NB4 (cell line): Measurements from ENCODE around the gene MRI1.
"Not testable (repeated sequence)": the region's sequence is repeated elsewhere in the genome, so short reads cannot be mapped to it uniquely, and the experiment has no call there.

Experiments
- DNase-seq: peaks from one replicate; pipeline ENCODE4 v3.0.0; 2010; ENCODE audit warnings: low read depth
- H3K4me3 ChIP-seq: one replicate; pipeline ENCODE4 v1.5.1; 2011; ENCODE audit warnings: mild to moderate bottlenecking, low read depth, low read length, moderate library complexity
- MYC ChIP-seq: IDR thresholded peaks from 2 replicates; pipeline ENCODE4 v1.6.1; 2011; ENCODE audit warnings: low read depth, low read length
- POLR2A ChIP-seq: IDR thresholded peaks from 2 replicates; pipeline ENCODE4 v1.6.1; 2011; ENCODE audit warnings: mild to moderate bottlenecking; ENCODE audit not compliant: insufficient read length; ENCODE audit errors: extremely low read depth
- TF ChIP-seq, protein P1 (sequence below): IDR thresholded peaks from one replicate; pipeline ENCODE4 v1.5.1; 2012; ENCODE audit warnings: low read depth, low read length
- TF ChIP-seq, protein P2 (sequence below): IDR thresholded peaks from 2 replicates; pipeline ENCODE4 v1.6.1; 2011; ENCODE audit warnings: low read depth, low read length

MRI1 gene

DNA sequence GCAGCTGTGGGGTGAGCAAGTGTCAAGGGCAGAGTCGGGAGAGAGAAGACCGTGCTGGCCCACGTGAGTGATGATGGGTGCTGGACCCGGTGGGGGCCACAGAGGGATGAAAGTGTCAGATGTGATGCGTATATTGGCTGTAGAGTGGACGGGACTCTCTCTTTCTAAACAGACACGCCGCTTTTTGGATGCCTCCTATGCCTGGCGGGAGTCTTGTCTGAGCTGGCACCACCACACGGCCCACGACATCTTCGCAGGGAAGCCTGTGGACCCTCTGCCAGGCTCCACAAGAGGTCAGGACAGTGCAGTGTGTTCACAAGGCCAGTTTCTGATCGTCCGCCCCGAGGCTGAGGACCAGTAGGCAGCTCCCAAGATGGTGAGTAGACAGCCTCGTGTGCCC is 12.9 kb upstream of the MRI1 start:
- TF ChIP-seq, protein P1, sequence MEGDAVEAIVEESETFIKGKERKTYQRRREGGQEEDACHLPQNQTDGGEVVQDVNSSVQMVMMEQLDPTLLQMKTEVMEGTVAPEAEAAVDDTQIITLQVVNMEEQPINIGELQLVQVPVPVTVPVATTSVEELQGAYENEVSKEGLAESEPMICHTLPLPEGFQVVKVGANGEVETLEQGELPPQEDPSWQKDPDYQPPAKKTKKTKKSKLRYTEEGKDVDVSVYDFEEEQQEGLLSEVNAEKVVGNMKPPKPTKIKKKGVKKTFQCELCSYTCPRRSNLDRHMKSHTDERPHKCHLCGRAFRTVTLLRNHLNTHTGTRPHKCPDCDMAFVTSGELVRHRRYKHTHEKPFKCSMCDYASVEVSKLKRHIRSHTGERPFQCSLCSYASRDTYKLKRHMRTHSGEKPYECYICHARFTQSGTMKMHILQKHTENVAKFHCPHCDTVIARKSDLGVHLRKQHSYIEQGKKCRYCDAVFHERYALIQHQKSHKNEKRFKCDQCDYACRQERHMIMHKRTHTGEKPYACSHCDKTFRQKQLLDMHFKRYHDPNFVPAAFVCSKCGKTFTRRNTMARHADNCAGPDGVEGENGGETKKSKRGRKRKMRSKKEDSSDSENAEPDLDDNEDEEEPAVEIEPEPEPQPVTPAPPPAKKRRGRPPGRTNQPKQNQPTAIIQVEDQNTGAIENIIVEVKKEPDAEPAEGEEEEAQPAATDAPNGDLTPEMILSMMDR: no peak
- TF ChIP-seq POLR2A: no peak
- TF ChIP-seq, protein P2, sequence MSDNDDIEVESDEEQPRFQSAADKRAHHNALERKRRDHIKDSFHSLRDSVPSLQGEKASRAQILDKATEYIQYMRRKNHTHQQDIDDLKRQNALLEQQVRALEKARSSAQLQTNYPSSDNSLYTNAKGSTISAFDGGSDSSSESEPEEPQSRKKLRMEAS: no peak
- no peak for TF ChIP-seq MYC
- no peak overlapping the region for H3K4me3 ChIP-seq
- no peak for DNase-seq

DNA sequence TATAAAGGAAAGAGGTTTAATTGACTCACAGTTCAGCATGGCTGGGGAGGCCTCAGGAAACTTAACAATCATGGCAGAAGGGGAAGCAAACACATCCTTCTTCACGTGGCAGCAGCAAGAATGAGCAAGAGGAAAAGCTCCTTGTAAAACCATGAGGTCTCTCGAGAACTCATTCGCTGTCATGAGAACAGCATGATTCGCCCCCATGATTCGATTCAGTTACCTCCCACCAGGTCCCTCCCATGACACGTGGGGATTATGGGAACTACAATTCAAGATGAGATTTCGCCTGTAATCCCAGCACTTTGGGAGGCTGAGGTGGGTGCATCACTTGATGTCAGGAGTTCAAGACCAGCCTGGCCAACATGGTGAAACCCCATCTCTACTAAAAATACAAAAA is 10.7 kb upstream of the MRI1 start:
- H3K4me3 ChIP-seq, DNase-seq: not testable (repeated sequence)

DNA sequence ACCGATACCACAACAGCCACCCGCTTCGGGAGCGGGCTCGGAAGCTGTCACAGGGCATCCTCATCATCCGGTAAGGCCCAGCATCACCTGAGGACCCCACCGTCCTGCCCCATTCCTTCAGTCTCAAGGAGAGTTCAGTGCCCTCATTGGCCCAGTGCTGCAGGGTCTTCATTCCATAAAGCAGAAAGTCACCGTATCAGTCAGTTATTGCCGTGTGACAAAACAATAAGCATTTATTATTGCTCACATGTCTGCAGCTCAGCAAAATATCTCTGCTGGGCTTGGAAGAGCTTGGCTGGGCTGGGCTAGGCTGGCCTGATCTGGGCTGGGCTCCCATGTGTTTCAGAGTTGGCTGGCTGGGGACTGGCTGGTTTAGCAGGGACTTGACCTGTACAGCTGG is 8.1 kb upstream of the MRI1 start:
- TF ChIP-seq, protein P1: no peak
- TF ChIP-seq, protein P2: no peak
- no peak for DNase-seq
- H3K4me3 ChIP-seq: no peak overlapping the region

DNA sequence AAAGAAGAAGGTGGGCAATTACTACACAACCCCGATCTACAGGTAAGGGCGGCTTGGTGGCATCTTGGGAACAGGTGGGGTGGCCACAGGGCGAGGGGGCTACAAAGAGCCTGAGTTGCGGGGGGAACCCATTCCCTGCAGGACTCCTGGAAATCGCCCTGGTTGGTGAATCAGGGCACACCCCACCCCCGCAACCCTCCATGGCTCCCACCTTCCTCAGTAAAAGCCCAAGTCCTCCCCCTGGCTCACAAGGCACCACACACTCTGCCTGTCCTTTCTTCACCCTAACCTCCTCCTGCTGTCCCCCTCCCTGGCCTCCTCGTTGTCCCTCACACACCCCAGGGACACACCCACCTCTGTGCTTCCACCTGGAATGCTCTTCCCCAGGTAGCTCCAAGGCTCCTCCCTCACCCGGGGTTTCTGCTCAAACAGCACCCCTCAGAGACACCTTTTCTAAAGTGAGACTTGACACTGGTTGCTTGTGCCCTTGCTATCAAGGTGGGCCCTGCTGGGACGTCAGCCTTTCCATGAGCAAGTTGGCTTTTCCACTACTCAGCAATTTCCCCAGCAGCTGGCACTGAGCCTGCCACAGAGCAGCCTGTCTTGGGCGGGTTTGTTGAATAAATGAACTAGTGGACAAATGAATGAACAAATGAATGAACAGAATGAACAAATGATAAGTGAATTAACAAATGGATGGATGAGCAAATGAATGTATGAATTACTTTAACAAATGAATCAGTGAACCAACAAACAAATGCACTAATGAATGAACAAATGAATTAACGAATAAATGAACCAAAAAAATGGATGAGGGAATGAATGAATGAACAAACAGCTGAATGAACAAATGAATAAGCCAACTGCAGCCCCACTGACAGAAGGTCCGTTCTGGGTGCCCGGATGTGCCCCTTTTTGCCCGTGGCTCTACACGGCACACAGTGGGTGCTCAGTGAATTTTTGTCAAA is 6.2 kb upstream of the MRI1 start:
- no peak overlapping the region for H3K4me3 ChIP-seq
- TF ChIP-seq POLR2A: no peak
- no peak for TF ChIP-seq MYC
- TF ChIP-seq, protein P1: no peak
- TF ChIP-seq, protein P2: no peak
- DNase-seq: no peak

DNA sequence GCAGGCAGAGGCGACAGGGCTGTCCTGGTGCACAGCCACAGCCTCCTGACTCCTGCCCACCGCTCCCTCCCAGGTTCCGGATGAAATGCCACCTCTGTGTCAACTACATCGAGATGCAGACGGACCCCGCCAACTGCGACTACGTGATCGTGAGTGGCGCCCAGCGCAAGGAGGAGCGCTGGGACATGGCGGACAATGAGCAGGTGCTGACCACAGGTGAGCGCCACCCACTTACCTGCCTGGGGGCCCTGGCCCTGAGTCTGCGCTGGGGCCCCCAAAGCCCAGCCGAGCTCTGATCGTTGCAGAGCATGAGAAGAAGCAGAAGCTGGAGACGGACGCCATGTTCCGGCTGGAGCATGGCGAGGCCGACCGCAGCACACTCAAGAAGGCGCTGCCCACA is 5.5 kb upstream of the MRI1 start:
- no peak overlapping the region for H3K4me3 ChIP-seq
- no peak for DNase-seq
- TF ChIP-seq POLR2A: no peak
- TF ChIP-seq MYC: no peak

DNA sequence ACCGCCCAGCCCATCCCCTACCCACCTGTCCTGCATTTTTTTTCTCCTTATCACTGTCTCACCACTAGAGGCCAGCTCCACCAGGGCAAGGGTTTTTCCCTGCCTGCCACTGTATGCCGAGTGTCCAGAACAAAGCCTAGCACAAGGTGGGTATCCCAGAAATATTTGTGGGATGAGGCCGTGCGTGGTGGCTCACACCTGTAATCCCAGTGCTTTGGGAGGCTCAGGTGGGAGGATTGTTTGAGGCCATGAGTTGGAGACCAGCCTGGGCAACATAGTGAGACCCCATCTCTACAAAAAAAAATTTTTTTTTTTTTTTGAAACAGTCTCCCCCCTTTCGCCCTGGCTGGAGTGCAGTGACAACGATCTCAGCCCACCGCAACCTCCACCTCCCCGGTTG is 2.9 kb upstream of the MRI1 start:
- DNase-seq: no peak
- TF ChIP-seq POLR2A: no peak
- TF ChIP-seq, protein P1: no peak
- no peak for TF ChIP-seq MYC
- TF ChIP-seq, protein P2: no peak
- H3K4me3 ChIP-seq: no peak overlapping the region
